GM12878 (cell line): ENCODE measurements around the gene XG. TPM values are rescaled to one million over a fixed set of nuclear protein-coding genes. Genes with fewer than 3 reads are reported as not detected.

ENCODE experiments used
- ATF2 ChIP-seq: IDR thresholded peaks from 2 replicates; pipeline ENCODE4 v1.6.1; 2012; ENCODE audit warnings: low read length, inconsistent platforms
- IKZF2 ChIP-seq, 2 experiments: fragments of 450-650 bp; IDR thresholded peaks; 2 replicates each; pipeline ENCODE4 v1.6.1; 2017; ENCODE audit warnings: mild to moderate bottlenecking in 2 of 2, moderate library complexity in 2 of 2
- IRF4 ChIP-seq: IDR thresholded peaks from 2 replicates; pipeline ENCODE4 v1.6.1; 2011; ENCODE audit warnings: low read depth, low read length
- MAX ChIP-seq: IDR thresholded peaks from 2 replicates; pipeline ENCODE4 v1.6.1; 2012; ENCODE audit warnings: low read depth, low read length, improper control_type of control experiment
- MXI1 ChIP-seq: fragments of 150-350 bp; IDR thresholded peaks from 2 replicates; pipeline ENCODE4 v1.6.1; 2011; ENCODE audit warnings: low read depth, mild to moderate bottlenecking, inconsistent platforms, low read length, improper control_type of control experiment
- NKRF ChIP-seq: fragments of 450-650 bp; conservative IDR thresholded peaks from 2 replicates; pipeline ENCODE4 v1.6.1; 2017; ENCODE audit warnings: mild to moderate bottlenecking, moderate library complexity
- NR2C1 ChIP-seq: fragments of 450-650 bp; IDR thresholded peaks from 2 replicates; pipeline ENCODE4 v1.6.1; 2017; ENCODE audit warnings: antibody characterized with exemption, mild to moderate bottlenecking, moderate library complexity
- PBX3 ChIP-seq: IDR thresholded peaks from 2 replicates; pipeline ENCODE4 v1.6.1; 2011; ENCODE audit warnings: mild to moderate bottlenecking, low read depth, low read length, moderate library complexity; ENCODE audit not compliant: insufficient replicate concordance
- RELA ChIP-seq: fragments of 450-650 bp; IDR thresholded peaks from 2 replicates; pipeline ENCODE4 v1.8.0; 2014; ENCODE audit warnings: borderline replicate concordance; ENCODE audit not compliant: partially characterized antibody
- SP1 ChIP-seq: IDR thresholded peaks from one replicate; pipeline ENCODE4 v1.6.1; 2011; ENCODE audit warnings: low read depth, low read length
- STAT1 ChIP-seq: fragments of 450-650 bp; conservative IDR thresholded peaks from 2 replicates; pipeline ENCODE4 v1.6.1; 2014; ENCODE audit warnings: antibody characterized with exemption, mild to moderate bottlenecking
- TARDBP ChIP-seq: IDR thresholded peaks from 2 replicates; pipeline ENCODE4 v1.6.1; 2016; ENCODE audit warnings: borderline replicate concordance
- ZBTB11 ChIP-seq: fragments of 450-650 bp; formaldehyde crosslinking; IDR thresholded peaks from 2 replicates; pipeline ENCODE4 v1.5.0; 2022; ENCODE audit warnings: mild to moderate bottlenecking, missing genetic modification characterization
- ZNF687 ChIP-seq: fragments of 450-650 bp; IDR thresholded peaks from 2 replicates; pipeline ENCODE4 v1.6.1; 2017; ENCODE audit warnings: mild to moderate bottlenecking, moderate library complexity
- polyA plus RNA-seq, 11 experiments: library from polyadenylated mRNA; depleted of rRNA in 4 of 11; unstranded in 6 of 11; stranded (reverse) in 5 of 11; fragments of >200 nt; fragmentation: Nextera tagmentation in 4 of 11; fragmentation: Illumina TruSeq in 1 of 11; extraction: Ambion mirVana in 4 of 11; extraction: Trizol in 1 of 11; gene quantifications; 1 replicate in 1 of 11; 2 replicates in 10 of 11; pipeline versions ENCODE4 v1.2.1 to v1.2.3, GENCODE V29; 2011 to 2016; ENCODE audit warnings: inconsistent platforms in 2 of 11, missing spikeins in 2 of 11, low read depth in 1 of 11
- total RNA-seq, 4 experiments: library from RNA; depleted of rRNA in 3 of 4; stranded (reverse); fragments of >200 nt in 3 of 4; fragmentation: Illumina TruSeq in 1 of 4; extraction: Trizol in 1 of 4; gene quantifications; 2 replicates each; pipeline versions ENCODE4 v1.2.1 to v1.2.3, GENCODE V29; 2013 to 2021

XG gene
- total and polyA plus RNA-seq, 10 of the 15 experiments (the other 5 are each of a cell fraction or from before 2014, with no cell fraction given), result not detected

GRCh38 chrX:2715066-2715600 is 36.7 kb upstream of the XG start (continued):
- TF ChIP-seq NKRF (no peak), IRF4 (no peak), ZBTB11 (CRISPR knock-in tag) (no peak), RELA (no peak), TARDBP (no peak), MAX (no peak), IKZF2 (IDR thresholded peaks at IDR 0.05) (no peak), ZNF687 (no peak), STAT1 (no peak), NR2C1 (no peak), MXI1 (no peak), PBX3 (no peak), SP1 (no peak), ATF2 (no peak)
